Lung microvascular endothelial cell (primary cell): ENCODE results near the gene ZNF629. TPM values are rescaled to one million over a fixed set of nuclear protein-coding genes. Genes with fewer than 3 reads are reported as not detected.

Source experiments
- total RNA-seq: library from RNA; depleted of rRNA; stranded (reverse); fragments of >200 nt; gene quantifications from 2 replicates; pipeline ENCODE4 v1.2.1, GENCODE V29; 2014

Gene ZNF629
- total RNA-seq, 1 donor from 2014 or later = 5.2 TPM

Other genes with a start within 250 kb of the ZNF629 start
- 2.0 and 3.2 TPM in 2 replicates for gene ZNF764, start 228.8 kb downstream of the ZNF629 start, total RNA-seq
- 5.0 and 5.4 TPM in 2 replicates for gene ZNF688, start 215.5 kb downstream of the ZNF629 start, total RNA-seq
- 5.4 and 9.9 TPM in 2 replicates for gene ZNF785, start 201.5 kb downstream of the ZNF629 start, total RNA-seq
- gene ZNF689, start 176.8 kb downstream of the ZNF629 start, total RNA-seq = 3.1 and 4.0 TPM in 2 replicates
- 4.1 and 4.4 TPM in 2 replicates for gene PRR14, start 136.2 kb downstream of the ZNF629 start, total RNA-seq
- 7.8 and 13.3 TPM in 2 replicates for gene FBRS, start 128.8 kb downstream of the ZNF629 start, total RNA-seq
- 16.6 and 24.8 TPM in 2 replicates for gene SRCAP, start 88.0 kb downstream of the ZNF629 start, total RNA-seq
- 8.9 and 10.7 TPM in 2 replicates for gene PHKG2, start 38.8 kb downstream of the ZNF629 start, total RNA-seq
- 0.40 and 0.87 TPM in 2 replicates for gene CFAP119, start 25.1 kb downstream of the ZNF629 start, total RNA-seq
- gene RNF40, start 24.9 kb downstream of the ZNF629 start, total RNA-seq = 32.7 and 42.5 TPM in 2 replicates
- 39.7 and 72.0 TPM in 2 replicates for gene BCL7C, start 106.9 kb upstream of the ZNF629 start, total RNA-seq
- 0.22 and 0.40 TPM in 2 replicates for gene CTF1, start 109.4 kb upstream of the ZNF629 start, total RNA-seq
- gene FBXL19, start 136.4 kb upstream of the ZNF629 start, total RNA-seq = 14.3 and 15.7 TPM in 2 replicates
- gene ORAI3, start 161.9 kb upstream of the ZNF629 start, total RNA-seq = 22.9 and 24.8 TPM in 2 replicates
- 1.7 and 2.2 TPM in 2 replicates for gene SETD1A, start 170.5 kb upstream of the ZNF629 start, total RNA-seq
- 13.3 and 26.0 TPM in 2 replicates for gene HSD3B7, start 198.0 kb upstream of the ZNF629 start, total RNA-seq
- gene STX1B, start 223.4 kb upstream of the ZNF629 start, total RNA-seq = under 0.01 and 0.40 TPM in 2 replicates
- 17.7 and 27.0 TPM in 2 replicates for gene STX4, start 246.4 kb upstream of the ZNF629 start, total RNA-seq